B cell (primary cell): ENCODE data around the gene UBTD1. TPM values are rescaled to one million over a fixed set of nuclear protein-coding genes. Genes with fewer than 3 reads are reported as not detected.

Source experiments
- ATAC-seq: fragments of 200-7000 bp; cut with Tn5 transposase; one replicate; pipeline ENCODE4 v1.10.0; 2021; ENCODE audit warnings: low read depth, mild to moderate bottlenecking, moderate number of reproducible peaks, moderate library complexity
- CTCF ChIA-PET: fragments of 350-600 bp; sonication (Branson Sonifier 250); formaldehyde crosslinking; loops from one replicate; lab custom pipeline; 2021; ENCODE audit warnings: antibody characterized with exemption, inconsistent platforms; lab: Charles Lee
- POLR2A ChIA-PET: fragments of 350-600 bp; sonication (Branson Sonifier 250); formaldehyde crosslinking; loops from one replicate; lab custom pipeline; 2021; ENCODE audit warnings: antibody characterized with exemption; lab: Charles Lee
- DNase-seq: peaks from one replicate; pipeline ENCODE4 v3.0.0; 2013
- H2AFZ ChIP-seq: 2 replicates; pipeline ENCODE4 v1.6.1; 2012; ENCODE audit warnings: mild to moderate bottlenecking, low read depth, low read length; ENCODE audit not compliant: insufficient read depth, poor library complexity, severe bottlenecking
- H3K27ac ChIP-seq, 2 donors: 1 replicate in 1 of 2; 2 replicates in 1 of 2; pipeline ENCODE4 v1.5.1; 2012 to 2013; ENCODE audit warnings: low read length in 2 of 2, mild to moderate bottlenecking in 2 of 2, moderate library complexity in 1 of 2
- H3K27me3 ChIP-seq, 4 experiments: fragments of 200-600 bp in 1 of 4; sonication (generic) in 1 of 4; replicated peaks in 1 of 4; 1 replicate in 2 of 4; 2 replicates in 2 of 4; pipeline versions ENCODE4 v1.6.1 to v1.7.0; 2013 to 2016; ENCODE audit warnings: low read length in 3 of 4, mild to moderate bottlenecking in 2 of 4, mixed read lengths in 1 of 4, moderate library complexity in 1 of 4; ENCODE audit not compliant: insufficient read depth in 4 of 4, control insufficient read depth in 3 of 4; ENCODE audit errors: control extremely low read depth in 1 of 4
- H3K36me3 ChIP-seq, 2 experiments: replicated peaks in 1 of 2; 1 replicate in 1 of 2; 2 replicates in 1 of 2; pipeline versions ENCODE4 v1.6.1 to v1.7.1; 2013; ENCODE audit warnings: low read length in 1 of 2; ENCODE audit not compliant: insufficient read depth in 2 of 2, control insufficient read depth in 1 of 2; ENCODE audit errors: control extremely low read depth in 1 of 2, extremely low read depth in 1 of 2
- H3K4me1 ChIP-seq, 2 donors: fragments of 200-600 bp in 1 of 2; sonication (generic) in 1 of 2; 1 replicate in 1 of 2; 2 replicates in 1 of 2; pipeline versions ENCODE4 v1.5.1 to v1.6.1; 2013 to 2017; ENCODE audit warnings: low read length in 2 of 2; ENCODE audit not compliant: control insufficient read depth in 2 of 2, insufficient read depth in 2 of 2
- H3K4me2 ChIP-seq: replicated peaks from 2 replicates; pipeline ENCODE3; 2012; ENCODE audit warnings: mild to moderate bottlenecking, low read depth, low read length; ENCODE audit not compliant: poor library complexity, severe bottlenecking
- H3K4me3 ChIP-seq, 5 experiments: fragments of 200-600 bp in 1 of 5; sonication (generic) in 1 of 5; 1 replicate in 3 of 5; 2 replicates in 2 of 5; pipeline versions ENCODE4 v1.5.1 to v1.7.0; 2011 to 2016; ENCODE audit warnings: low read length in 4 of 5, mild to moderate bottlenecking in 4 of 5, low read depth in 2 of 5, control low read depth in 1 of 5, moderate library complexity in 1 of 5; ENCODE audit not compliant: insufficient read depth in 1 of 5; ENCODE audit errors: control extremely low read depth in 1 of 5, extremely low read depth in 1 of 5
- H3K79me2 ChIP-seq: fragments of 200-600 bp; sonication (generic); one replicate; pipeline ENCODE4 v1.6.0; 2016; ENCODE audit warnings: low read length; ENCODE audit not compliant: control insufficient read depth, insufficient read depth
- H3K9ac ChIP-seq: fragments of 200-600 bp; sonication (generic); 2 replicates; pipeline ENCODE4 v1.6.1; 2017; ENCODE audit warnings: mild to moderate bottlenecking, low read length, moderate library complexity
- H3K9me3 ChIP-seq, 3 donors: one replicate each; pipeline versions ENCODE4 v1.6.1 to v1.7.1; 2013; ENCODE audit warnings: low read length in 2 of 3; ENCODE audit not compliant: control insufficient read depth in 2 of 3, insufficient read depth in 1 of 3; ENCODE audit errors: control extremely low read depth in 1 of 3
- H4K20me1 ChIP-seq: 2 replicates; pipeline ENCODE4 v1.6.0; 2012; ENCODE audit warnings: mild to moderate bottlenecking, low read length; ENCODE audit not compliant: insufficient read depth, control insufficient read depth, poor library complexity, severe bottlenecking
- H3K27ac Mint-ChIP-seq: one replicate; pipeline ENCODE4 v1.8.0; 2021; ENCODE audit warnings: mixed read lengths
- H3K27me3 Mint-ChIP-seq: one replicate; pipeline ENCODE4 v1.8.0; 2021; ENCODE audit warnings: mixed read lengths
- H3K4me1 Mint-ChIP-seq: one replicate; pipeline ENCODE4 v1.8.0; 2021; ENCODE audit warnings: mixed read lengths
- H3K4me3 Mint-ChIP-seq: one replicate; pipeline ENCODE4 v1.8.0; 2021; ENCODE audit warnings: mixed read lengths
- H3K9me3 Mint-ChIP-seq: one replicate; pipeline ENCODE4 v1.8.0; 2022; ENCODE audit warnings: mixed read lengths; ENCODE audit not compliant: insufficient read depth
- CTCF ChIP-seq: fragments of 200-600 bp; IDR thresholded peaks from one replicate; pipeline ENCODE4 v1.8.0; 2022; ENCODE audit warnings: antibody characterized with exemption, mild to moderate bottlenecking
- EZH2 ChIP-seq: IDR thresholded peaks from 2 replicates; pipeline ENCODE4 v1.6.1; 2012; ENCODE audit warnings: borderline replicate concordance, low read depth, mild to moderate bottlenecking, moderate library complexity, low read length; ENCODE audit not compliant: insufficient read depth, poor library complexity, severe bottlenecking
- WGBS: methylation state at CpG from one replicate; pipeline ENCODE4 v1.1.5; 2013; ENCODE audit warnings: missing lambda C conversion rate; ENCODE audit not compliant: insufficient coverage; 5-methylcytosine and 5-hydroxymethylcytosine counted together
- intact Hi-C: fragments of 100-400 bp; cut with micrococcal nuclease; formaldehyde crosslinking; loops from one replicate; pipeline ENCODE4 v1.10.0; 2022
- polyA plus RNA-seq: library from polyadenylated mRNA; depleted of rRNA; stranded (reverse); fragments of >200 nt; gene quantifications from 2 replicates; pipeline ENCODE4 v1.2.3, GENCODE V29; 2012
- total RNA-seq, 2 donors: library from RNA; stranded (reverse); fragments of 120-200 nt in 1 of 2; gene quantifications; 1 replicate in 1 of 2; 2 replicates in 1 of 2; pipeline versions ENCODE4 v1.2.3 to v1.2.4, GENCODE V29; 2013 to 2022

Gene UBTD1
- total and polyA plus RNA-seq, 2 donors (not counting 1 experiment from before 2014, with no cell fraction given): 1.3 to 1.8 TPM

- CTCF ChIA-PET: interaction anchor here (0.6 to 3.1 kb wide), 2 partner anchors 8 to 84 kb away, joined by 4 to 6 read pairs; no protein-coding TSS in a partner anchor
Observed at GRCh38 chr10:97618285-97618684, 119.6 kb downstream of the UBTD1 start.

GRCh38 chr10:97618733-97619132, 120.0 kb downstream of the UBTD1 start:
- H3K4me3 ChIP-seq: no peak overlapping the region
- Mint-ChIP-seq H3K4me1 (no peaks in the 10 kb centered on the region), H3K27ac (no peak overlapping the region), H3K4me3 (no peak overlapping the region), H3K9me3 (no peaks in the 10 kb centered on the region), H3K27me3 (no peaks in the 10 kb centered on the region)
- no peak for DNase-seq
- H3K4me1 ChIP-seq: no peaks in the 10 kb centered on the region
- 100% methylated on average over 1 of the region's 4 CpGs for WGBS
- H3K9ac ChIP-seq: no peak overlapping the region
- H3K36me3 ChIP-seq: no peaks in the 10 kb centered on the region
- no peaks in the 10 kb centered on the region for H4K20me1 ChIP-seq
- H3K27ac ChIP-seq: no peak overlapping the region
- H3K27me3 ChIP-seq: peaks cover 0 to 3% (median 0%) of the 10 kb centered on the region in 4 experiments
- no peak for ATAC-seq
- ChIA-PET POLR2A (interaction anchor here (0.7 kb wide), 1 partner anchor 135 kb away, joined by 5 read pairs; no protein-coding TSS in a partner anchor), CTCF (no interaction called here)
- H2AFZ ChIP-seq: no peak overlapping the region
- H3K9me3 ChIP-seq: no peaks in the 10 kb centered on the region
- intact Hi-C loops: no loop called here
- no peak overlapping the region for H3K4me2 ChIP-seq
- no peak for TF ChIP-seq CTCF
- no peak for TF ChIP-seq EZH2
- no peaks in the 10 kb centered on the region for H3K79me2 ChIP-seq

More at GRCh38 chr10:97618285-97618684, 119.6 kb downstream of the UBTD1 start:
- no peaks in the 10 kb centered on the region for H4K20me1 ChIP-seq
- H3K27ac ChIP-seq: no peak overlapping the region
- DNase-seq (no peak), ATAC-seq (no peak)
- no peaks in the 10 kb centered on the region for H3K4me1 ChIP-seq
- WGBS: no CpG with 5 or more reads among the region's 4 CpGs
- no peak overlapping the region for H3K4me3 ChIP-seq
- H2AFZ ChIP-seq: no peak overlapping the region
- Mint-ChIP-seq H3K4me1 (no peaks in the 10 kb centered on the region), H3K27me3 (no peaks in the 10 kb centered on the region), H3K27ac (no peak overlapping the region), H3K4me3 (no peak overlapping the region), H3K9me3 (no peaks in the 10 kb centered on the region)
- H3K79me2 ChIP-seq: no peaks in the 10 kb centered on the region
- peaks cover 0 to 3% (median 0%) of the 10 kb centered on the region in 4 experiments for H3K27me3 ChIP-seq
- TF ChIP-seq CTCF: no peak
- TF ChIP-seq EZH2: no peak
- no peak overlapping the region for H3K4me2 ChIP-seq
- no peaks in the 10 kb centered on the region for H3K36me3 ChIP-seq
- intact Hi-C loops: no loop called here
- no peak overlapping the region for H3K9ac ChIP-seq
- no peaks in the 10 kb centered on the region for H3K9me3 ChIP-seq
- POLR2A ChIA-PET: interaction anchor here (0.7 kb wide), 1 partner anchor 134 kb away, joined by 5 read pairs; no protein-coding TSS in a partner anchor
